K562 (cell line): ENCODE data around the gene FAM98C. TPM values are rescaled to one million over a fixed set of nuclear protein-coding genes. Genes with fewer than 3 reads are reported as not detected.

Source experiments
- BRD4 ChIP-seq: fragments of 200-600 bp; sonication (generic); IDR thresholded peaks from 2 replicates; pipeline ENCODE4 v1.6.1; 2017; ENCODE audit warnings: inconsistent platforms
- CREB3 ChIP-seq: fragments of 450-650 bp; conservative IDR thresholded peaks from 2 replicates; pipeline ENCODE4 v1.6.1; 2016; ENCODE audit warnings: missing genetic modification characterization, low read depth, mild to moderate bottlenecking, missing compliant biosample characterization, moderate library complexity
- DNMT1 ChIP-seq: fragments of 450-650 bp; IDR thresholded peaks from 2 replicates; pipeline ENCODE4 v1.6.1; 2016; ENCODE audit warnings: antibody characterized with exemption, mild to moderate bottlenecking
- FOXM1 ChIP-seq, 2 experiments: fragments of 450-650 bp in 1 of 2; sonication (generic) in 1 of 2; formaldehyde crosslinking in 1 of 2; IDR thresholded peaks; 2 replicates each; pipeline versions ENCODE4 v1.6.1 to v1.9.0; 2017 to 2022; ENCODE audit warnings: low read depth in 2 of 2, mild to moderate bottlenecking in 2 of 2, missing genetic modification reagents in 1 of 2, moderate library complexity in 1 of 2
- NELFE ChIP-seq: IDR thresholded peaks from 2 replicates; pipeline ENCODE4 v1.6.1; 2011; ENCODE audit warnings: mild to moderate bottlenecking; ENCODE audit not compliant: insufficient read depth, insufficient read length
- NFYB ChIP-seq: IDR thresholded peaks from 2 replicates; pipeline ENCODE4 v1.6.1; 2011; ENCODE audit warnings: mild to moderate bottlenecking, moderate library complexity; ENCODE audit not compliant: insufficient read length; ENCODE audit errors: extremely low read depth
- PCBP1 ChIP-seq: fragments of 200-400 bp; formaldehyde crosslinking; IDR thresholded peaks from 2 replicates; pipeline ENCODE4 v1.6.1; 2018; ENCODE audit warnings: mild to moderate bottlenecking, low read depth, low read length; ENCODE audit not compliant: poor library complexity, severe bottlenecking
- RFX1 ChIP-seq: fragments of 450-650 bp; IDR thresholded peaks from 2 replicates; pipeline ENCODE4 v1.6.1; 2016; ENCODE audit warnings: mild to moderate bottlenecking, moderate library complexity
- SFPQ ChIP-seq: fragments of 200-400 bp; formaldehyde crosslinking; IDR thresholded peaks from 2 replicates; pipeline ENCODE4 v1.6.1; 2017; ENCODE audit warnings: mild to moderate bottlenecking, low read depth, low read length, moderate library complexity
- TCFL5 ChIP-seq: fragments of 250-450 bp; sonication (Bioruptor Pico); conservative IDR thresholded peaks from 2 replicates; pipeline ENCODE4 v1.6.1; 2021; ENCODE audit warnings: mild to moderate bottlenecking, moderate library complexity, matching md5 sums
- TOE1 ChIP-seq, 2 experiments: fragments of 450-650 bp in 1 of 2; sonication (generic) in 1 of 2; formaldehyde crosslinking in 1 of 2; IDR thresholded peaks; 2 replicates each; pipeline versions ENCODE4 v1.7.1 to v1.8.0; 2016 to 2022; ENCODE audit warnings: borderline replicate concordance in 2 of 2, mild to moderate bottlenecking in 2 of 2, antibody characterized with exemption in 1 of 2, inconsistent platforms in 1 of 2, low read depth in 1 of 2, missing genetic modification reagents in 1 of 2, moderate library complexity in 1 of 2
- ZBTB1 ChIP-seq: sonication (generic); formaldehyde crosslinking; IDR thresholded peaks from 2 replicates; pipeline ENCODE4 v1.8.1; 2023; ENCODE audit warnings: missing genetic modification reagents, low read depth, mild to moderate bottlenecking, borderline replicate concordance
- ZBTB2 ChIP-seq: fragments of 450-650 bp; IDR thresholded peaks from 2 replicates; pipeline ENCODE4 v1.6.1; 2016; ENCODE audit warnings: antibody characterized with exemption
- ZBTB26 ChIP-seq: fragments of 450-650 bp; formaldehyde crosslinking; IDR thresholded peaks from 2 replicates; pipeline ENCODE4 v1.4.0; 2022; ENCODE audit warnings: missing genetic modification characterization
- ZNF384 ChIP-seq: IDR thresholded peaks from 2 replicates; pipeline ENCODE4 v1.6.1; 2012; ENCODE audit warnings: low read depth, low read length, improper control_type of control experiment
- ZNF778 ChIP-seq: fragments of 450-650 bp; formaldehyde crosslinking; IDR thresholded peaks from 2 replicates; pipeline ENCODE4 v1.4.0; 2020; ENCODE audit warnings: mild to moderate bottlenecking, moderate library complexity
- ZSCAN29 ChIP-seq: fragments of 450-650 bp; IDR thresholded peaks from 2 replicates; pipeline ENCODE4 v1.6.1; 2017
- polyA plus RNA-seq, 8 experiments: library from polyadenylated mRNA; depleted of rRNA in 4 of 8; stranded (reverse) in 5 of 8; unstranded in 3 of 8; fragments of >200 nt; fragmentation: Nextera tagmentation in 2 of 8; fragmentation: Illumina TruSeq in 1 of 8; extraction: Ambion mirVana in 2 of 8; extraction: Trizol in 1 of 8; gene quantifications; 2 replicates each; pipeline versions ENCODE4 v1.2.1 to v1.2.3, GENCODE V29; 2011 to 2014; ENCODE audit warnings: inconsistent platforms in 1 of 8, missing spikeins in 1 of 8
- total RNA-seq, 7 experiments: library from RNA; depleted of rRNA in 6 of 7; stranded (reverse); fragments of >200 nt in 6 of 7; fragmentation: Illumina TruSeq in 2 of 7; extraction: Trizol in 2 of 7; gene quantifications; 2 replicates each; pipeline versions ENCODE4 v1.2.1 to v1.2.3, GENCODE V29; 2011 to 2021; ENCODE audit warnings: low replicate concordance in 1 of 7
- TF ChIP-seq, protein P1 (sequence below): fragments of 250-450 bp; sonication (Bioruptor Pico); IDR thresholded peaks from 2 replicates; pipeline ENCODE4 v1.5.0; 2021; ENCODE audit warnings: mild to moderate bottlenecking, borderline replicate concordance

The FAM98C gene
- total and polyA plus RNA-seq, 9 of the 15 experiments (the other 6 are each of a cell fraction or from before 2014, with no cell fraction given): 1.7 to 43.8 (median 13.7) TPM

DNA sequence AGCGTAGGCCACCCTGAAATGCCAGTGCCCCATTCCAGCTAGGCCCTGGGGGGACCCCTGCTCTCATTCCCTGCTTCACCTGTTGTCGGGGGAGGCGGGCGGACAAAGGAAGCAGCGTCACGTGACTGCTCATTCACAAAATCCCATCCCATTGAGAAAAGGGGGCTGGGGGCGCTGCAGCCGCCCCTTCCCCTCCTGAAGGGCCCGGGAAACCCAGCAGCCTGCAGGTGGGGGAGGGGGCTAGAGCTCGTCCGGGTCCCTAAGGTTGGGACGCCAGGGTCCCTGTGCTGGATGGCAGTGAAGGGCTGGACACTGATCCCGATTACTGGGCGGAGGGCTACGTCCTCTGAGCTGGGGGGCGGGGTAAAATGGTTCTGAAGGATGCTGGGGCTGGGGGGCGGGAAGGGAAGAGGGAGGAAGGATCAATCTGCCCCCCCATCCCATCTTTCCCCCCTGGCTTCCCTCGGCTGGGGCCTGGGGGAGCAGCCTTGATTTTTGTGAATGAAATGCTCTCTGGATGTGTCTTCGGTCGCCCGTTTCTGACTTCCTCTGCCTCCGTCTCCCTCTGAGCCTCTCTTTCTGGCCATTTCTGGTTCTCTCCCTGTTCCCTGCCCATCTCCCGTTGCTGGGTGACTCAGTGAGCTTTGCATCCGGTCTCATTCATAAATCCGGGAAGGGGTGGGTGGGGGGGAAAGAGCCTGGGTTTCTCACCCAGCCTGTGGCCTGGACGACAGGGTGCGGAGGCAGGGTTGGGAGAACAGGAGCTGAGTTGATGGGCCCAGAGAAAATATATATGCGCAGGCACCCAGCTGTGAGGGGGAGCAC lies 13.6 kb upstream of the FAM98C start (continued):
- TF ChIP-seq TOE1 (IDR thresholded peaks at IDR 0.05; ENCODE audit: borderline replicate concordance): peak; percentile 79; the same call in 1 of the 2 replicates
- no peak for TF ChIP-seq TOE1 (CRISPR knock-in tag; IDR thresholded peaks at IDR 0.05; ENCODE audit: borderline replicate concordance, low read depth)
- no peak for TF ChIP-seq FOXM1 (IDR thresholded peaks at IDR 0.05; ENCODE audit: low read depth)
- TF ChIP-seq FOXM1 (CRISPR knock-in tag; IDR thresholded peaks at IDR 0.05; ENCODE audit: low read depth): no peak
- TF ChIP-seq ZBTB26 (CRISPR knock-in tag): no peak
- TF ChIP-seq, protein P1, sequence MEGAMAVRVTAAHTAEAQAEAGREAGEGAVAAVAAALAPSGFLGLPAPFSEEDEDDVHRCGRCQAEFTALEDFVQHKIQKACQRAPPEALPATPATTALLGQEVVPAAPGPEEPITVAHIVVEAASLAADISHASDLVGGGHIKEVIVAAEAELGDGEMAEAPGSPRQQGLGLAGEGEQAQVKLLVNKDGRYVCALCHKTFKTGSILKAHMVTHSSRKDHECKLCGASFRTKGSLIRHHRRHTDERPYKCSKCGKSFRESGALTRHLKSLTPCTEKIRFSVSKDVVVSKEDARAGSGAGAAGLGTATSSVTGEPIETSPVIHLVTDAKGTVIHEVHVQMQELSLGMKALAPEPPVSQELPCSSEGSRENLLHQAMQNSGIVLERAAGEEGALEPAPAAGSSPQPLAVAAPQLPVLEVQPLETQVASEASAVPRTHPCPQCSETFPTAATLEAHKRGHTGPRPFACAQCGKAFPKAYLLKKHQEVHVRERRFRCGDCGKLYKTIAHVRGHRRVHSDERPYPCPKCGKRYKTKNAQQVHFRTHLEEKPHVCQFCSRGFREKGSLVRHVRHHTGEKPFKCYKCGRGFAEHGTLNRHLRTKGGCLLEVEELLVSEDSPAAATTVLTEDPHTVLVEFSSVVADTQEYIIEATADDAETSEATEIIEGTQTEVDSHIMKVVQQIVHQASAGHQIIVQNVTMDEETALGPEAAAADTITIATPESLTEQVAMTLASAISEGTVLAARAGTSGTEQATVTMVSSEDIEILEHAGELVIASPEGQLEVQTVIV: no peak
- no peak for TF ChIP-seq ZSCAN29
- TF ChIP-seq NFYB: no peak
- TF ChIP-seq ZBTB1 (CRISPR knock-in tag): no peak
- TF ChIP-seq ZNF384: no peak
- TF ChIP-seq SFPQ: no peak
- no peak for TF ChIP-seq RFX1
- TF ChIP-seq PCBP1: no peak
- TF ChIP-seq BRD4: no peak
- no peak for TF ChIP-seq DNMT1
- no peak for TF ChIP-seq NELFE
- no peak for TF ChIP-seq ZBTB2
- TF ChIP-seq CREB3: no peak
- no peak for TF ChIP-seq TCFL5 (CRISPR knock-in tag)
- TF ChIP-seq ZNF778 (CRISPR knock-in tag): no peak
